ENCODE results near the gene ADAMTS17.

DNA sequence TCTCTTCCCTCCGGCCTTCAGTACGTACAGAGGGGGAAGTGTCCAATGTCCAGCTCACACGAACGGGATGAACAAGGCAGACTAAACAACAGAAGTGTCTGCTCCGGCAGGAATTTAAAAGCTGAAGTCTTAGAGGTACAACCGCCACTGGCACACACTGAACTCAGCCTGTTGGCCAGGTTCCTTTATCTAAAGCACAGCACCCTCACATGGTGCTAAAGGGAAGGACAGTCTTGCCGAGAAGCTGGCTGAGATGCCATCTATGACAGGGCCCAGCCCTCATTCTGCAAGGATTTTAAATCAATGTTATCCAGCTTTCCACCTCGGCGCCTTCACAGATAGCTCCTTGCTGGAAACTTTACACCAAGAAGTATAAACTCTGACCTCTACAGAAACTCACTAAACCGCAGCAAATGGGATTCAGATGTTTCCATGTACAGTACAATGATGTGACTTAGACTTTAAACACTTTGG lies 2.8 kb downstream of the ADAMTS17 start:
- TF ChIP-seq EP300 (IDR thresholded peaks at IDR 0.05) = no peak
- TF ChIP-seq, protein P1, sequence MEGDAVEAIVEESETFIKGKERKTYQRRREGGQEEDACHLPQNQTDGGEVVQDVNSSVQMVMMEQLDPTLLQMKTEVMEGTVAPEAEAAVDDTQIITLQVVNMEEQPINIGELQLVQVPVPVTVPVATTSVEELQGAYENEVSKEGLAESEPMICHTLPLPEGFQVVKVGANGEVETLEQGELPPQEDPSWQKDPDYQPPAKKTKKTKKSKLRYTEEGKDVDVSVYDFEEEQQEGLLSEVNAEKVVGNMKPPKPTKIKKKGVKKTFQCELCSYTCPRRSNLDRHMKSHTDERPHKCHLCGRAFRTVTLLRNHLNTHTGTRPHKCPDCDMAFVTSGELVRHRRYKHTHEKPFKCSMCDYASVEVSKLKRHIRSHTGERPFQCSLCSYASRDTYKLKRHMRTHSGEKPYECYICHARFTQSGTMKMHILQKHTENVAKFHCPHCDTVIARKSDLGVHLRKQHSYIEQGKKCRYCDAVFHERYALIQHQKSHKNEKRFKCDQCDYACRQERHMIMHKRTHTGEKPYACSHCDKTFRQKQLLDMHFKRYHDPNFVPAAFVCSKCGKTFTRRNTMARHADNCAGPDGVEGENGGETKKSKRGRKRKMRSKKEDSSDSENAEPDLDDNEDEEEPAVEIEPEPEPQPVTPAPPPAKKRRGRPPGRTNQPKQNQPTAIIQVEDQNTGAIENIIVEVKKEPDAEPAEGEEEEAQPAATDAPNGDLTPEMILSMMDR (IDR thresholded peaks at IDR 0.05) = peak in 5 of 7 experiments; percentile 30 to 76 (median 71)
